Measurements from ENCODE around the gene STX16. TPM values are rescaled to one million over a fixed set of nuclear protein-coding genes. Genes with fewer than 3 reads are reported as not detected.

STX16 gene
- total and polyA plus RNA-seq, 2 of the 13 experiments (the other 11 are each of a cell fraction or from before 2014, with no cell fraction given): 28.0 to 72.7 TPM

DNA sequence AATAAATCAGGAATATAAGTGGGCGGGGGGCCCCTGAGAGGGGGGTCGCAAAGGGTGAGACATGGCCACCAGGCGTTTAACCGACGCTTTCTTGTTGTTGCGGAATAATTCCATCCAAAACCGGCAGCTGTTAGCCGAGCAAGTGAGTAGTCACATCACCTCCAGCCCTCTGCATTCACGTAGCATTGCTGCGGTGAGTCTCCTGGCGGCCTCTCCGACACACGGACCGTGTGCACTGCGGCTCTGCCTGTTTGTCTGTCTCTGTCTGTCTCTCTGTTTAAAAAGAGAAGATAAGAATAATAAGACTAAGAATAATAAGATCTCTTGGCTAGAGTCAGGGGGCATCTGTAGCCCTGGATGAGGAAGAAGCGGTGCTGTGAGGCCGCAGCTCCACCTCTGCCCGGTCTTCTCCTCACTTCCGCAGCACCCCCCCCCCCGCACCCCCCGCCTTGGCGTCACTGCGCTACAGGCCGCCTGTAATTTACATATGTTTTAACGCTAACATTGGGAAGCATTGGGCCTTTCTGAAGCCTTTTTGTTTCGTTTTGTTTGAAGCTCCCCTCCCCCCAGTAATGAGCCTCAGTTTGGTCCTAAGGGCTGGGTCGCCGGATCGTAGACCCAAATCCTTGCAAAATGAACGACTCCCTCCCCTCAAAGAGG, 993 bp downstream of the STX16 start (continued):
- TF ChIP-seq, protein P1, sequence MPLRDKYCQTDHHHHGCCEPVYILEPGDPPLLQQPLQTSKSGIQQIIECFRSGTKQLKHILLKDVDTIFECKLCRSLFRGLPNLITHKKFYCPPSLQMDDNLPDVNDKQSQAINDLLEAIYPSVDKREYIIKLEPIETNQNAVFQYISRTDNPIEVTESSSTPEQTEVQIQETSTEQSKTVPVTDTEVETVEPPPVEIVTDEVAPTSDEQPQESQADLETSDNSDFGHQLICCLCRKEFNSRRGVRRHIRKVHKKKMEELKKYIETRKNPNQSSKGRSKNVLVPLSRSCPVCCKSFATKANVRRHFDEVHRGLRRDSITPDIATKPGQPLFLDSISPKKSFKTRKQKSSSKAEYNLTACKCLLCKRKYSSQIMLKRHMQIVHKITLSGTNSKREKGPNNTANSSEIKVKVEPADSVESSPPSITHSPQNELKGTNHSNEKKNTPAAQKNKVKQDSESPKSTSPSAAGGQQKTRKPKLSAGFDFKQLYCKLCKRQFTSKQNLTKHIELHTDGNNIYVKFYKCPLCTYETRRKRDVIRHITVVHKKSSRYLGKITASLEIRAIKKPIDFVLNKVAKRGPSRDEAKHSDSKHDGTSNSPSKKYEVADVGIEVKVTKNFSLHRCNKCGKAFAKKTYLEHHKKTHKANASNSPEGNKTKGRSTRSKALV (CRISPR knock-in tag; IDR thresholded peaks at IDR 0.05): no peak
- TF ChIP-seq ZNF615 (CRISPR knock-in tag; IDR thresholded peaks at IDR 0.05; ENCODE audit: borderline replicate concordance) (no peak), ZNF251 (CRISPR knock-in tag; IDR thresholded peaks at IDR 0.05) (no peak), JDP2 (CRISPR knock-in tag; IDR thresholded peaks at IDR 0.05; ENCODE audit: borderline replicate concordance) (no peak), ZNF790 (CRISPR knock-in tag; IDR thresholded peaks at IDR 0.05; ENCODE audit: borderline replicate concordance) (no peak), ZNF230 (CRISPR knock-in tag; IDR thresholded peaks at IDR 0.05) (no peak), MIER3 (CRISPR knock-in tag; IDR thresholded peaks at IDR 0.05; ENCODE audit: borderline replicate concordance) (no peak), ZNF75D (CRISPR knock-in tag; IDR thresholded peaks at IDR 0.05; ENCODE audit: borderline replicate concordance) (no peak), TBP (CRISPR knock-in tag; IDR thresholded peaks at IDR 0.05) (no peak), MBNL3 (CRISPR knock-in tag; conservative IDR thresholded peaks at IDR 0.05) (no peak), ZNF354B (CRISPR knock-in tag; IDR thresholded peaks at IDR 0.05) (no peak), ZNF589 (CRISPR knock-in tag; conservative IDR thresholded peaks at IDR 0.05) (no peak), HDAC1 (CRISPR knock-in tag; IDR thresholded peaks at IDR 0.05) (peak; percentile 58), HCFC1 (IDR thresholded peaks at IDR 0.05; ENCODE audit: low read depth, low read length) (0 out of 2 replicates have a peak, but pooled peaks have one; percentile 10), ZNF225 (CRISPR knock-in tag; IDR thresholded peaks at IDR 0.05) (no peak), SSRP1 (CRISPR knock-in tag; IDR thresholded peaks at IDR 0.05) (no peak), ZNF3 (CRISPR knock-in tag; IDR thresholded peaks at IDR 0.05) (no peak), ZNF772 (CRISPR knock-in tag; IDR thresholded peaks at IDR 0.05) (no peak), DMAP1 (CRISPR knock-in tag; IDR thresholded peaks at IDR 0.05) (no peak), CBX5 (CRISPR knock-in tag; IDR thresholded peaks at IDR 0.05; ENCODE audit: borderline replicate concordance) (no peak), AHR (CRISPR knock-in tag; IDR thresholded peaks at IDR 0.05) (peak; percentile 34; the same call in 1 of the 2 replicates), JUN (CRISPR knock-in tag; IDR thresholded peaks at IDR 0.05) (no peak)
- TF ChIP-seq, protein P2, sequence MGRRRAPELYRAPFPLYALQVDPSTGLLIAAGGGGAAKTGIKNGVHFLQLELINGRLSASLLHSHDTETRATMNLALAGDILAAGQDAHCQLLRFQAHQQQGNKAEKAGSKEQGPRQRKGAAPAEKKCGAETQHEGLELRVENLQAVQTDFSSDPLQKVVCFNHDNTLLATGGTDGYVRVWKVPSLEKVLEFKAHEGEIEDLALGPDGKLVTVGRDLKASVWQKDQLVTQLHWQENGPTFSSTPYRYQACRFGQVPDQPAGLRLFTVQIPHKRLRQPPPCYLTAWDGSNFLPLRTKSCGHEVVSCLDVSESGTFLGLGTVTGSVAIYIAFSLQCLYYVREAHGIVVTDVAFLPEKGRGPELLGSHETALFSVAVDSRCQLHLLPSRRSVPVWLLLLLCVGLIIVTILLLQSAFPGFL (CRISPR knock-in tag; IDR thresholded peaks at IDR 0.05): no peak
- TF ChIP-seq, protein P3, sequence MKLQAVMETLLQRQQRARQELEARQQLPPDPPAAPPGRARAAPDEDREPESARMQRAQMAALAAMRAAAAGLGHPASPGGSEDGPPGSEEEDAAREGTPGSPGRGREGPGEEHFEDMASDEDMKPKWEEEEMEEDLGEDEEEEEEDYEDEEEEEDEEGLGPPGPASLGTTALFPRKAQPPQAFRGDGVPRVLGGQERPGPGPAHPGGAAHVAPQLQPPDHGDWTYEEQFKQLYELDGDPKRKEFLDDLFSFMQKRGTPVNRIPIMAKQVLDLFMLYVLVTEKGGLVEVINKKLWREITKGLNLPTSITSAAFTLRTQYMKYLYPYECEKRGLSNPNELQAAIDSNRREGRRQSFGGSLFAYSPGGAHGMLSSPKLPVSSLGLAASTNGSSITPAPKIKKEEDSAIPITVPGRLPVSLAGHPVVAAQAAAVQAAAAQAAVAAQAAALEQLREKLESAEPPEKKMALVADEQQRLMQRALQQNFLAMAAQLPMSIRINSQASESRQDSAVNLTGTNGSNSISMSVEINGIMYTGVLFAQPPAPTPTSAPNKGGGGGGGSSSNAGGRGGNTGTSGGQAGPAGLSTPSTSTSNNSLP (IDR thresholded peaks at IDR 0.05; ENCODE audit: low read depth, low read length): no peak
- TF ChIP-seq, protein P4, sequence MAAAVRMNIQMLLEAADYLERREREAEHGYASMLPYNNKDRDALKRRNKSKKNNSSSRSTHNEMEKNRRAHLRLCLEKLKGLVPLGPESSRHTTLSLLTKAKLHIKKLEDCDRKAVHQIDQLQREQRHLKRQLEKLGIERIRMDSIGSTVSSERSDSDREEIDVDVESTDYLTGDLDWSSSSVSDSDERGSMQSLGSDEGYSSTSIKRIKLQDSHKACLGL (CRISPR knock-in tag; IDR thresholded peaks at IDR 0.05): no peak
- TF ChIP-seq, protein P5, sequence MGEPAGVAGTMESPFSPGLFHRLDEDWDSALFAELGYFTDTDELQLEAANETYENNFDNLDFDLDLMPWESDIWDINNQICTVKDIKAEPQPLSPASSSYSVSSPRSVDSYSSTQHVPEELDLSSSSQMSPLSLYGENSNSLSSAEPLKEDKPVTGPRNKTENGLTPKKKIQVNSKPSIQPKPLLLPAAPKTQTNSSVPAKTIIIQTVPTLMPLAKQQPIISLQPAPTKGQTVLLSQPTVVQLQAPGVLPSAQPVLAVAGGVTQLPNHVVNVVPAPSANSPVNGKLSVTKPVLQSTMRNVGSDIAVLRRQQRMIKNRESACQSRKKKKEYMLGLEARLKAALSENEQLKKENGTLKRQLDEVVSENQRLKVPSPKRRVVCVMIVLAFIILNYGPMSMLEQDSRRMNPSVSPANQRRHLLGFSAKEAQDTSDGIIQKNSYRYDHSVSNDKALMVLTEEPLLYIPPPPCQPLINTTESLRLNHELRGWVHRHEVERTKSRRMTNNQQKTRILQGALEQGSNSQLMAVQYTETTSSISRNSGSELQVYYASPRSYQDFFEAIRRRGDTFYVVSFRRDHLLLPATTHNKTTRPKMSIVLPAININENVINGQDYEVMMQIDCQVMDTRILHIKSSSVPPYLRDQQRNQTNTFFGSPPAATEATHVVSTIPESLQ (CRISPR knock-in tag; conservative IDR thresholded peaks at IDR 0.05): no peak
